ENCODE measurements around the gene C19orf44.

C19orf44 gene

DNA sequence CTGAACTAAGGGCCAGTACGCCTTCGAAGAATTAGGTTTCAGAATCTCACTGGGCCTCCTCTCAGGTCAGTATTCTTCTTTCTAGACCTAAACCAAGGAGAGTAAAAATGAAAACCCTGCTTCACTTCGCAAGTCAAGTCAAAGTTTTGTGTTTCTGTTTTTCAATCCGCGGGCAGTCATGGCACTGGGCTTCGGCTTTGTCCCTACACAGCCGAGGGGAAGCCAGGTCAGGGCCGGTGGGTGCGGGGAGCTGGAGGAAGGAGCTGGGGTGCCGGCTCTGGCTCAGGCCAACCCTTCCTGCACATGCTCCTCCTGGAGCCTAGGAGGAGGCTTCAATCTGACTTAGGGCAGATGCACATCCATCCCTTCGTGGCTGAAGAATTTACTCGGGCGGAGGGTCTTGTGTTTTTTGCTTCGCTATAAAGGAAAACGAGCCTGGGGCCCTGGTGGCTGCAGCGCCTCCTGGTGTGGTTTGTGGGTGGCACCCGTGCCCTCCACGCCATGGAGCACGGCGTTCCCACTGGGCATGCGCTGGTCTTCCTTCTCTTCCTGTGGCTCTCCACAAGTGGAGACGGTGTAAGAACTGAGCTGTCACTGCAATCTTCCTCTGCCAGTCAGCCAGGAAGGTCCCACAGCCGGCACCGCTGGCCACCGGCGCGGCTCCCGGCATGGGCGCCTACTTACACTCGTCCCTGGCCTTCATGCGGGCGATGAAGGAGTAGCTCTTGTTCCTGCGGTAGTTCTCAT lies 22.5 kb downstream of the C19orf44 start:
- FAIRE-seq: no peak

GRCh38 chr19:16519230-16519687 lies 23.1 kb downstream of the C19orf44 start:
- no peak for FAIRE-seq

DNA sequence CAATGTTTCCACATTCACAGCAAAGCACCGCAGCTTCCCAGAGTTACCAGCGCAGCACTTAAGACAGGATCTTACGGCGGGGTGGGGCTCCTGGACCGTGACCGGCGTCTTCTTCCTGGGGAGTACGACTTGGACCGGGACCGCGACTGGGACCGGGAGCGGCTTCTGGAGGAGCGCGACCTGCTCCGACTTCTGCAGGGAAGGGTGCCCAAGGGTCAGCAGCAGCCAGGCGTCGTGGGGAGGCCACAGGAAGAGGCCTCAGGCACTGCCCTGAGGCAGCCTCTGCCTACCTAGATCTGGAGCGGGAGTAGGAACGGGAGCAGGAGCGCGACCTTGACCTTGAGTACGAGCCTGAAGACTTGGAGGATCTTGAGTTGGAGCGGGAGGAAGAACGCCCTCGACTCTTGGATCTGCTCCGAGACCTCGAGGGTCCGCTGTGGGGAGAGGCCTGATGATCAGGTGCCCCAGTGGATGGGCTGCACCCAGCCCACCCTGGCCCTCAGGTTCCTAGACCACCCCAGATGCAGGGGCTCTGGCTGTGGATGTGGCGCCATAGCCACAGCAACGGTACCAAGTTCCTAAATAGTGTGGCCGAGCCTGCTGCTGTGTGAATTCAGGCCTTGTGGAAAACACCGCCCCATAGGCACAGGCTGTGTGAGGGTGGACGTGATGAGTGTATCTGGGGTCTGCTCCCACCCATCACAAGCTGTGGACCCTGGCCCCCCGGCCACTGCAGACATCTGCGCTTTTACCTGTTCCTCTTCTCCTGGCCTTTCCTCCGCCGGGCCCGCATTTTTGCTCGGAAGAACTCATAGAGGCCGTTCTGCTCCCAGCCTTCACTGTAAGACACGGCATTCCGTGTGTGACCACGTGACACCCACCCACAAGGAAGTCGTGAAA lies 24.1 kb downstream of the C19orf44 start:
- FAIRE-seq: no peak

- no peak for FAIRE-seq
Measured at GRCh38 chr19:16520986-16521624, 24.9 kb downstream of the C19orf44 start.

- FAIRE-seq: no peak
Measured at GRCh38 chr19:16521715-16522289, 25.6 kb downstream of the C19orf44 start.

DNA sequence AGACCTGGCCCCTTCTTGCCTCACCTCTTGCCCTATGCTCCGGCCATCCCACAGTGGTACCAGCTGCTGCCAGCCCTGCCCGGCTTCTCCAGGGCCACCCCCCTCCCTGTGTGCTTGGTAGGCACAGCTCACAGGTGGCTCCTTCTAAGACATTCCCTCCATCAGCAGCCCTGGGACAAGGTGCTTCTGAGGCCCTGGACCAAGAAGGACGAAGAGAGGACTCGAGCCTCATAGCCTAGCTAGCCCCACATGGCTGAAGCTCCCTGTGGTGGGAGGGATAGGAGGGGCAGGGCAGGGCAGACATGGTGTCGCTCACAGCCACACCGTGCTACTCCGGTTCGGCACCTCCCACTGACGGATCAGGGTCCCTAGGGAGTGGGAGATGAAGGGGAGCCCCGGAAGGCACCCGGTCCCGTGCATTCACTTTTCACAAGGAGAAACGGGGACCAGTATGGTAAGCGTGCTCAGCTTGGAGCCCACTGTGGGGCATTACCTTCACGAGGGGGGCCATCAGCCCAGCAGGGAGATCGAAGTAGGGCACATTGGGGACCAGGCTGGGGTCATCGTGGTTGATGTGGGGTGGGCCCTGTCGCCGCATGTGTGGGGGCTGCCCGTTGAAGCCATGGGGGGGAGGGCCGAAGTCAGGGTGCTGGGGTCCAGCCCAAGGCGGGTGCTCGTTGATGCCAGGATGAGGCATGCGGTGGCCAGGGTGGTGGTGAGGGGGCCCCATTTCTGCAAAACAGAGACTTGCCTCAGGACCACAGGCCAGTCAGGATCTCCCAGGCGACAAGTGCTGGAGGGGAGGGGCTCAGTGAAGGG lies 26.6 kb downstream of the C19orf44 start:
- no peak for FAIRE-seq

DNA sequence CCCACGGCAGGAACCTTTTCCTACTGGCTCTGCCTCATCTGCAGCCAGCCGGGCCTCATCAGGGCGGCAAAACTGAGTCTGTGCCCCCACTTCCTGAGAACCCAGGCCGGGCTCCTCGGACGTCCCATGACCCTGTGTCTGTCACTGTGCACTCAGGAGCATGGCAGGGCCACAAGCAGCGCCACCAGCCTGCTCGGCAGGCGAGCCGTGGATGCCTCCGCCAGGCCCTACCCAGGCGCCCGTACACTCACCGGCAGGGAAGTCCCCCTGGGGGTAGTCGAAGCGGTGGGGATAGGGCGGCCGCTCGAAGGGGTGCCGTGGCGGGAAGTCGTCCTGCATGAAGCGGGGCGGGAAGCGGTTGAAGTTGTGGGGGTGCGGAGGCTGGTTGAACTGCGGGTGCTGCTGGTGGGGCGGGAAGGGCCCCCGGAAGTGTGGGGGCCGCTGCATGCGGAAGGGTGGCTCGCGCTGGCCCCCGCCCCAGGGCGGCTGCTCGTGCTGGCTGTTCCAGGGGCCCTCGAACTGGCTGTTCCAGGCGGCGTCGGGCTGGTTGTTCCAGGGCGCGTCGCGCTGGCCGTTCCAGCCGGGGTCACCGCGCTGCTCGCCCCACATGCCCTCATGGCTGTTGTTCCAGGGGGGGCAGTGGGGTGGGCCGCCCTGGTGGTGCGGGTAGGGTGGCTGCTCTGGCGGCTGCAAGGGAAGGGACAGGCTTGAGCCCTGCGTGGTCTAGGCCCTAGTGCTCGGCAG lies 29.0 kb downstream of the C19orf44 start:
- no peak for FAIRE-seq

DNA sequence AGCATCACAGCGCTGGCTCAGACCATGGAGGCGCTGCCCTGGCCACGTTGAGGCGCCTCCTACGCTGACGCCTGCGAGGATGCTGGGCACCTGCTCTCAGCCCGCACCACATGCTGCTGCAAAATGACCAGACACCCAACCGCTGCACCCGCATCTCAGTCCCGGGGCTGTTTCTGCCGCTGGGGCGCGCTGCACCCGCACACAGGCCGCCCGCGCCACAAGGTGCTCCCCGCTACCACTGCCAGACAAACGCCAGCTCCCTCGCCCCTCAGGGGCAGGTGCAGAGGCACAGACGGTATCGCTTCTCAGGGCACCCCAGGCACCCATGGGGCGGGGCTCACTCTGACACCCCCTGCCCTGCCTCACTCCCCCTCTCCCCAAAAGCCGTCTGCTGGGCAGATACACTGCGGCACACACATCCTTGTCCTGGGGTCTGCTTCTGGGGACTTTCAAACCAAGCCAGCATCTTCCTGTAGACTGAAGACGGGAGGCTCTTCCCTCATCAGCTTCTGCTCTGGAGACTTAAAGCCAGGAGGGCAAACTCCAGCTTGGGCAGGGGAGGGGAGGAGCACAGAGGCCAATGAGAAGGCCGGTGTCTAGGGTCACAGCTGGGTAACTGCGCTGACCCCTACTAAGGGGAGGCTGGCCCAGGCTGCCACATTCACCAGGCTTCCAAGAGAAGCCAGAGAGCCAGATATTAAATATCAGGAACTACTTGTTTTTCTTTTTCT lies 29.7 kb downstream of the C19orf44 start:
- FAIRE-seq: no peak

DNA sequence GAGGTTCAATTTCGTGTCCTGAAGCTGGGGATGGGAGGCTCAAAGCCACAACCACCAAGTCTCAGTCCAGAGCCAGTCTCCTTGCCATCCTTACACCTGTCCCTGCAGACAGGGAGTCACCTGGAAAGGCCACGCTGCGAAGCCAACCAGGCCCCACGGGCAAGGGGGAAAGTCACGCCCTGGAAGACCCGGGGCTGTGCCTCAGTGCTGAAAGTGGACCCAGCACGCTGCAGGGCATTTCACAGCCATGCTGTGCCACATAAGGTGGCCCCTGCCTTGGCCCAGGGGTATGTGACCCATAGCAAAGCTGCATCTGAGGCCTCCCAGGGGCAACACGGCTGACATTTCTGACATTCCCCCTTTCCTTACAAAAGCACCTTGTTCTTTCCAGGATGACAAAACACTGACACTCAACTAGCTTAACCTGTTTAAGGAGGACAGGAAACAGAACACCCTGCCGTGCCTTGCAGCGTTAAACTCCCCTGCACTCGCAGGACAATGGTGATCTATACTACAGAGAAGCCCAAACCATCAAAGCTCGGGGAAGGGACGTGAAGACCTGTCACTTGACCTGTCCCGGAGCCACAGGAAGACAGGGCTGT lies 31.2 kb downstream of the C19orf44 start:
- no peak for FAIRE-seq

- no peak for FAIRE-seq
Measured at GRCh38 chr19:16527971-16528521, 31.9 kb downstream of the C19orf44 start.

- no peak for FAIRE-seq
Measured at GRCh38 chr19:16529466-16530144, 33.4 kb downstream of the C19orf44 start.

GRCh38 chr19:16530540-16531379 lies 34.6 kb downstream of the C19orf44 start:
- no peak for FAIRE-seq

DNA sequence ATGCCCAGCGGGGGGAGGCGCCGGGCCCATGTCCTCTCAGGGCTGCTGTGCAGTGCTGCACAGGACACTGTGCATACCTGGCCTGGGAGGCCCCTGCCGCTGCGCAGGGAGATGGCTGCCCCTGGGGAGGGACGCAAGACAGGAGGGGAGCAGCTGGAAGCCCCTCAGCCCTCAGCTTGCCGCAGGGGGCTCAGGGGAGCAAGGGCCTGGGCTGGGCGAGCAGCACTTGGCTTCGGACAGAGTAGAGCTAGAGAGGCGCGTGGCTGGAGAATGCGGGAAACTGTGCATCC lies 35.1 kb downstream of the C19orf44 start:
- no peak for FAIRE-seq

- FAIRE-seq: no peak
Measured at GRCh38 chr19:16532440-16533234, 36.4 kb downstream of the C19orf44 start.

DNA sequence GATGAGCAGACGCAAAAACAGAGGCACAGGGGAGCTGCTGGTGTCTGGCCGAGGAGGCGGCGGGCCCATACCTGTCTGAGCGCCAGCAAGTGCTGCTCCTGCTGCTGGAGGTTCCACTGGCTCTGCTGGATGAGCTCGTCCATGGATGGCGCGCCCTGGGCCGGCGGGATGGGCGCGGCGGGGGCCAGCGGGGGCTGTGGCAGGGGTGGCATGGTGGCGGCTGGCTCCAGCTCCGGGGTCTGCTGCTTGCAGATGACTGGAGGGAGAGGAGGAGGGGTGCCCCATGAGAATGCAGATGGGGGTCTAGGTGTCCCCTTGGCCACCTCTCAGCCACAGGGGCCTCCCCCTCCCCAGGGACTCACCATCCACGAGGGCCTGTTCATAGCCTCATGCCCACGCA lies 39.2 kb downstream of the C19orf44 start:
- no peak for FAIRE-seq

GRCh38 chr19:16536130-16536529 lies 39.9 kb downstream of the C19orf44 start:
- no peak for FAIRE-seq

GRCh38 chr19:16537111-16537510 lies 40.9 kb downstream of the C19orf44 start:
- FAIRE-seq: no peak

DNA sequence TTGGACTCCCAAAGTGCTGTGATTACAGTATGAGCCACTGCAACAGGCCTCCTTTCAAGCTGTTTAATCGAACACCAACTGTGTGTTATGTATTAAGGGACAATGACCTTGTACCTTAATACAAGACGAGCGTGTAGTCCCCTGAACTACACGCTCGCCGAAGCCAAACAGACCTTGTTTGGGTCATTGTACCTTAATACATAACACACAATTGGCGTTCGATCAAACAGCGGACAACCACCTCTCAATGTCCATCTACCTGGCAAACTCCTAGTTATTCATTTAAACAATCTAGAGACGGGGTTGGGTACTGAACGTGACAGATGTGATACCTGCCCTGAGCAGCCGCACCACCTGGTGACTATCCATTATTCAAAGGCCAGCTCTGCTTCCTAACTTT lies 44.8 kb downstream of the C19orf44 start:
- FAIRE-seq: no peak
